Hepatocyte (in vitro differentiated cells): ENCODE results near the gene STARD13. TPM values are rescaled to one million over a fixed set of nuclear protein-coding genes. Genes with fewer than 3 reads are reported as not detected.

Experiments
- DNase-seq: peaks from one replicate; pipeline ENCODE4 v3.0.0-alpha.2; 2016; ENCODE audit warnings: low spot score
- H2AFZ ChIP-seq: fragments of 200-600 bp; sonication (generic); 2 replicates; pipeline ENCODE4 v1.6.0; 2016; ENCODE audit warnings: antibody characterized with exemption, mild to moderate bottlenecking
- H3K27ac ChIP-seq: fragments of 200-600 bp; sonication (generic); 2 replicates; pipeline ENCODE4 v1.5.1; 2016; ENCODE audit warnings: mild to moderate bottlenecking
- H3K27me3 ChIP-seq: fragments of 200-600 bp; sonication (generic); 2 replicates; pipeline ENCODE4 v1.6.1; 2016
- H3K36me3 ChIP-seq: fragments of 200-600 bp; sonication (generic); replicated peaks from 2 replicates; pipeline ENCODE4 v1.5.1; 2016; ENCODE audit warnings: low read depth; ENCODE audit not compliant: insufficient read depth
- H3K4me1 ChIP-seq: fragments of 200-600 bp; sonication (generic); 2 replicates; pipeline ENCODE4 v1.5.1; 2016; ENCODE audit warnings: mild to moderate bottlenecking, moderate library complexity; ENCODE audit not compliant: insufficient read depth
- H3K4me2 ChIP-seq: fragments of 200-600 bp; sonication (generic); 2 replicates; pipeline ENCODE4 v1.6.0; 2016
- H3K4me3 ChIP-seq: fragments of 200-600 bp; sonication (generic); 2 replicates; pipeline ENCODE4 v1.5.1; 2016; ENCODE audit warnings: mild to moderate bottlenecking
- H3K79me2 ChIP-seq: fragments of 200-600 bp; sonication (generic); 2 replicates; pipeline ENCODE4 v1.6.0; 2017; ENCODE audit warnings: mild to moderate bottlenecking
- H3K9me2 ChIP-seq: fragments of 200-600 bp; sonication (generic); replicated peaks from 2 replicates; pipeline ENCODE4 v1.6.0; 2017; ENCODE audit warnings: mild to moderate bottlenecking; ENCODE audit not compliant: insufficient read depth
- H3K9me3 ChIP-seq: fragments of 200-600 bp; sonication (generic); 2 replicates; pipeline ENCODE4 v1.5.1; 2016; ENCODE audit warnings: low read depth, mild to moderate bottlenecking
- H4K20me1 ChIP-seq: fragments of 200-600 bp; sonication (generic); 2 replicates; pipeline ENCODE4 v1.6.0; 2016; ENCODE audit warnings: mild to moderate bottlenecking; ENCODE audit not compliant: insufficient read depth, poor library complexity, severe bottlenecking
- EZH2 ChIP-seq: fragments of 200-600 bp; sonication (generic); IDR thresholded peaks from 2 replicates; pipeline ENCODE4 v1.6.1; 2016; ENCODE audit warnings: antibody characterized with exemption, mild to moderate bottlenecking, borderline replicate concordance
- EZH2phosphoT487 ChIP-seq: fragments of 200-600 bp; sonication (generic); IDR thresholded peaks from one replicate; pipeline ENCODE4 v1.6.1; 2018; ENCODE audit warnings: antibody characterized with exemption, mild to moderate bottlenecking, low read depth, moderate library complexity; ENCODE audit not compliant: unreplicated experiment, severe bottlenecking
- WGBS: methylation state at CpG from one replicate; pipeline ENCODE4 v1.1.6; 2016; ENCODE audit warnings: low lambda C conversion rate; ENCODE audit errors: missing lambda C conversion rate; 5-methylcytosine and 5-hydroxymethylcytosine counted together
- polyA plus RNA-seq: library from polyadenylated mRNA; unstranded; fragments of >200 nt; fragmentation: Nextera tagmentation; extraction: Ambion mirVana; gene quantifications from 2 replicates; pipeline ENCODE4 v1.2.1, GENCODE V29; 2016
- total RNA-seq: library from RNA; depleted of rRNA; stranded (reverse); fragments of >200 nt; gene quantifications from 2 replicates; pipeline ENCODE4 v1.2.3, GENCODE V29; 2014
- TF ChIP-seq, protein P1 (sequence below): fragments of 200-600 bp; sonication (generic); IDR thresholded peaks from 2 replicates; pipeline ENCODE4 v1.5.1; 2016; ENCODE audit warnings: antibody characterized with exemption, mild to moderate bottlenecking; ENCODE audit not compliant: poor library complexity

STARD13 gene
- total and polyA plus RNA-seq, 2 experiments from 2014 or later: 5.4 to 13.5 TPM

DNA sequence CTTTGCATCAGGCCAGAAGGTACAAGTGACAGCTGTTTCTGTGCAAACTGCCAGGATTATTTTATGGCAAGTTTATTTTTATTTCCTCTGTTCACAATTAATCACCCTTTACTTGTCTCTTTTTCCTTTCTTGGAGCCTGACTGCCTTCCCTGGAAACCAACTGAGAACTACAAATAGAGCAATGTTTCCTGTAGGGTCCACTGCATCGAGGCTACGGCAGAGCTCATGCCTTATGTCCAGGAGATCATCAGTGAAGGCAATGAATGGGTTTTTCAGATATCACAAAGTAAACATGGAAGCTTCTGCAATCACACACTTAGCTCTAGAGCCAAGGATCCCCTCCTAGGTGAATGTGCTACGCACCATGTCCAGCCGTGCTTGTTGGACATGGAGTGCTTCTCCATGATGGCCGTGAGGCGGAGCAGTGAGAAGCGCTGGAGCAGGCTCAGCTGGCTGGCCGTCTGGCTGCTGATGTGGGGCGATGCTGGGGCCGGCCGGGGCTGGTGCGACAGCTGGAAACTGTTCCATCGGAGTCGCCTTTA, 158.5 kb downstream of the STARD13 start:
- no peaks in the 10 kb centered on the region for H3K9me2 ChIP-seq
- no peaks in the 10 kb centered on the region for H4K20me1 ChIP-seq
- peaks cover 34% of the 10 kb centered on the region for H3K4me1 ChIP-seq
- H3K79me2 ChIP-seq: no peaks in the 10 kb centered on the region
- DNase-seq: no peak
- TF ChIP-seq EZH2: no peak
- no peak for TF ChIP-seq EZH2phosphoT487
- TF ChIP-seq, protein P1, sequence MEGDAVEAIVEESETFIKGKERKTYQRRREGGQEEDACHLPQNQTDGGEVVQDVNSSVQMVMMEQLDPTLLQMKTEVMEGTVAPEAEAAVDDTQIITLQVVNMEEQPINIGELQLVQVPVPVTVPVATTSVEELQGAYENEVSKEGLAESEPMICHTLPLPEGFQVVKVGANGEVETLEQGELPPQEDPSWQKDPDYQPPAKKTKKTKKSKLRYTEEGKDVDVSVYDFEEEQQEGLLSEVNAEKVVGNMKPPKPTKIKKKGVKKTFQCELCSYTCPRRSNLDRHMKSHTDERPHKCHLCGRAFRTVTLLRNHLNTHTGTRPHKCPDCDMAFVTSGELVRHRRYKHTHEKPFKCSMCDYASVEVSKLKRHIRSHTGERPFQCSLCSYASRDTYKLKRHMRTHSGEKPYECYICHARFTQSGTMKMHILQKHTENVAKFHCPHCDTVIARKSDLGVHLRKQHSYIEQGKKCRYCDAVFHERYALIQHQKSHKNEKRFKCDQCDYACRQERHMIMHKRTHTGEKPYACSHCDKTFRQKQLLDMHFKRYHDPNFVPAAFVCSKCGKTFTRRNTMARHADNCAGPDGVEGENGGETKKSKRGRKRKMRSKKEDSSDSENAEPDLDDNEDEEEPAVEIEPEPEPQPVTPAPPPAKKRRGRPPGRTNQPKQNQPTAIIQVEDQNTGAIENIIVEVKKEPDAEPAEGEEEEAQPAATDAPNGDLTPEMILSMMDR: no peak
- H3K4me2 ChIP-seq: peak overlapping the region; percentile 33
- no peak overlapping the region for H3K4me3 ChIP-seq
- H3K27me3 ChIP-seq: no peaks in the 10 kb centered on the region
- H3K9me3 ChIP-seq: no peaks in the 10 kb centered on the region
- H3K36me3 ChIP-seq: no peaks in the 10 kb centered on the region
- peak overlapping the region; percentile 79 for H3K27ac ChIP-seq
- 86% methylated on average over 14 of the region's 14 CpGs for WGBS
- no peak overlapping the region for H2AFZ ChIP-seq

GRCh38 chr13:33125821-33126570, 159.6 kb downstream of the STARD13 start:
- no peaks in the 10 kb centered on the region for H3K9me3 ChIP-seq
- H4K20me1 ChIP-seq: no peaks in the 10 kb centered on the region
- H2AFZ ChIP-seq: peak overlapping the region; percentile 4
- TF ChIP-seq EZH2phosphoT487: no peak
- TF ChIP-seq EZH2: no peak
- TF ChIP-seq, protein P1: no peak
- no peaks in the 10 kb centered on the region for H3K36me3 ChIP-seq
- peaks cover 34% of the 10 kb centered on the region for H3K4me1 ChIP-seq
- no peak overlapping the region for H3K4me3 ChIP-seq
- peak overlapping the region; percentile 33 for H3K4me2 ChIP-seq
- WGBS: 29% methylated on average over 10 of the region's 10 CpGs
- peak overlapping the region; percentile 79 for H3K27ac ChIP-seq
- DNase-seq: peak; percentile 82
- no peaks in the 10 kb centered on the region for H3K27me3 ChIP-seq
- no peaks in the 10 kb centered on the region for H3K79me2 ChIP-seq
- H3K9me2 ChIP-seq: no peaks in the 10 kb centered on the region

DNA sequence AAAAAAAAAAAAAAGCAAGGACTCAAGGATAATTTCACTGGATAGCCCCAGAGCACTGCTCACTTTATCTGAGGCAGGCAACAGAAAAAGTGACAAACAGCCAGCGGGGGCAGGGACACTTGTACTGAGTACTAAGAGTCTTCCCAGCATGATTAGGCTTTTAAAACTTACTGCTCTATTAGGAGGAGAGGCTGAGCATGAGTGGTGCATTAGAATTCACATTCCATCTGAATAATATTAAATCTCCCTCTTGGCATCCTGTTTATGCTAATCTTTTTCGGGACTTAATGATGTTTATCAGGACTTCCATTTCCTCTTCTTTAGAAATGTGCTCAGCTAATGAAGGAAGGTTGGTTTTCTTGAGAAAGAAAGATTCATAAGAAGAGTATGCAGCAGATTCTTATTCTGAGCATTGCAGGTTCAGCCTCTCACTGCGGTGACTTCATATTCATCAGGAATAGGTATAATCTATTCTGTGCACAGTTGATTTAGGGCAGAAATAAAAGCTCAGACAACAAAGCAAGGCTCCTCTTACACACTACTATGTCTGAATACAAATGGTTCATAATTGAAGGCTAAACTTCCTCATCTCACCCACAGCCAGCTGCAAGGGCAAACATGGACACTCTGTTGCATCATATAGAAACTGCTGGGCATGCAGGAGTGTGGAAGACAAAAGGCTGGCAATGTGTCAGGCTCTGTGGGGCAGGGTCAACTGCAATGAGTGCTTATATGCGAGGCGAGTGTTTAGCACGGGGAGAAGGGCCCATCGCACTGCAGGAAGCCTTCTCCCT, 162.3 kb downstream of the STARD13 start:
- Histone ChIP-seq H3K4me3 (no peak overlapping the region), H3K9me2 (no peaks in the 10 kb centered on the region), H3K27me3 (no peaks in the 10 kb centered on the region), H3K27ac (peak overlapping the region; percentile 49), H3K4me2 (no peak overlapping the region), H4K20me1 (no peaks in the 10 kb centered on the region), H3K9me3 (no peaks in the 10 kb centered on the region), H2AFZ (no peak overlapping the region), H3K4me1 (peaks cover 49% of the 10 kb centered on the region), H3K79me2 (no peaks in the 10 kb centered on the region), H3K36me3 (no peaks in the 10 kb centered on the region)
- 71% methylated on average over 7 of the region's 7 CpGs for WGBS
- TF ChIP-seq, protein P1: no peak
- no peak for TF ChIP-seq EZH2
- TF ChIP-seq EZH2phosphoT487: no peak
- DNase-seq: no peak
